Measurements from ENCODE around the gene ZDHHC11. TPM values are rescaled to one million over a fixed set of nuclear protein-coding genes. Genes with fewer than 3 reads are reported as not detected.
"Not testable (repeated sequence)": the region's sequence is repeated elsewhere in the genome, so short reads cannot be mapped to it uniquely, and the experiment has no call there.

The ZDHHC11 gene
- polyA plus RNA-seq, 4 donors, result 3.7 to 11.1 (median 7.5) TPM

DNA sequence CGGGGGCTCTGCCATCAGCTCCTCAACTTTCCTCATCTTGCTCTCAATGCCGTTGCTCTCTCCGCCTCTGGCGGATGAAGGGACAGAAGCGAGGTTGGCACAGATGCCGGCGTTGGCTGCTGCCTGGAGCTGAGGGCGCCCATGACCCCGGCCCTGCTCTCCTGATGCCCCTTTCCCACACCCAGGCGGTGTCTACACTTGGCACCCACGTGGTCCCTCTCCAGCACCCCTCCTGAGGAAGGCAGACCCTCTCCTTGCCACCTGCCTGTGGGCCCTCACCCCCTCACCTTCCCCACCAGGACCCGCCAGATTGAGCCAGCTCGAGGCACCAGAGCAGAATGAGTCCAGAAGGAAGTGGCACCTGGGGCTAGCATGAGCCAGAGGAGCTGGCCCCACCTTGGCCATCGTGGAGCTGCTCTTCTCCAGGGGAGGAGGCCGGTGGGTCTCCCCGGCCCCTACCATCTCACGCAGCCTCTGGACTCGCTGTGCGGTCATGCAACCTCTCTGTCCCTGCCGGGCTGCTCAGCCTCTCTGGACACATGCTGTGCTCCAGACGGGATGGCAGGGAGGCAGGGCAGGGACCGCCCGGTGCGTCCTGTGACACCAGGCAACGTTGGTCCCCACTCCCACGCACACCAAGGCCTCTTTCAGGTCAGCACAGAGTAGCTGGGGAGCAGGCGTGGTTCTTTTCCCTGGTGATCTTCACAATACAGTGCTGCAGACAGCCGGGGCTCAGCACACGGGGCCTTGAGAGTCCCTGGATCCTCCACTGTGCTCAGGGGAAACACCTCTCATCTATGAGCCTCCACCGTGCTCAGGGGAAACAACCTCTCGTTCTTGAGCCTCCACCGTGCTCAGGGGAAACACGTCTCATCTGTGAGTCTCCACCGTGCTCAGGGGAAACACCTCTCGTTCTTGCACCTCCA, 4.8 kb downstream of the ZDHHC11 start:
- not testable (repeated sequence) for DNase-seq (ENCODE audit: low read depth in 4 of 4, low spot score in 2 of 4)

DNA sequence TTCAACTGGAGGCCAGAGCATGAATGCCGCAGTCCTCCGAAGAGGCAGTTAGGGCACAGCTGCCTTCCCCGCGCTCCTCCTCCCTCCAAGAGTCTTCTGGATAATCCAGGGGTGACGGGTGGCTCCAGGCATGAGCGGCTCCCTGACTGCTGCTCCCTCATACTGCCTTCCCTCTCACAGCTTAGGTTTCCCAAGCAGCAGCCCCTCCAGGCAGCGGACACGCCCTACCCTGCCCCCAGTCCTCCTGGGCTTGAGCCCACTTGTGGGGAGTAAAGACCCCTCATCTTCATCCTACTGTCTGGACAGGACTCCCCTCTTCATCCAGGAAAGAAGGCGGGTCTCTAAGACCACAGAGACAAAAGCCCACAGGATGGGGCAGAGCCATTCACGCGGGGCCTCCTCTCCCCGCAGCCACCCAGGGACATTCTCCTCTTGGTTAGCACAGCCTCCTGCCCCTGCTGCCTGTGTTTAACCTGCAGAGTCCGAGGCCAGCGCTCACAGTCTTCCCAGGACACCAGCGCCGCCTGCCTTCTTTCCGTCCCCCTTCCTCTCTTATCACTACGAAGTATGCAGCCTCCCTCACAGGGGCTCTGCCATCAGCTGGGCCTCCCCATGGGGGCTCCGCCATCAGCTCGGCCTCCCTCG, 5.6 kb downstream of the ZDHHC11 start:
- DNase-seq (ENCODE audit: low read depth in 4 of 4, low spot score in 2 of 4), result not testable (repeated sequence)

DNA sequence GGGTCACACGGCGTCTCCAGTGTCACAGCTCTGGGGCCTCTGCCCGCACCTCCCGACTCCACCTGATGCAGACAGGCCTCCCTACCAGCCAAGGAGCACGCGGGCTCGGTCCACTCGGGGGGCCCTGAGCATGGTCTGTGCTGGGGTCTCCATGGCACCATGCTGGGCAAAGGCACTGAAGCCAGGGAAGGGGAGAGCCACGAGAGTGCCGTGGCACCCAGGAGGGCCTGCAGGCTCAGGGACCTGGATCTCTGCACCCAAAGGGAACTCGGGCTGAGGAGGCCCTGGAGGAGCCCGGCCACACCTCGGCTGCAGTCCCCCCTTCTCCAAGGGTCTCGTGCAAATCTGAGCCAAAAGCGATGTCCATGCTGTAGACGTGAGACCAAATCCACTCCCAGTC, 6.4 kb downstream of the ZDHHC11 start:
- not testable (repeated sequence) for DNase-seq (ENCODE audit: low read depth in 4 of 4, low spot score in 2 of 4)

DNA sequence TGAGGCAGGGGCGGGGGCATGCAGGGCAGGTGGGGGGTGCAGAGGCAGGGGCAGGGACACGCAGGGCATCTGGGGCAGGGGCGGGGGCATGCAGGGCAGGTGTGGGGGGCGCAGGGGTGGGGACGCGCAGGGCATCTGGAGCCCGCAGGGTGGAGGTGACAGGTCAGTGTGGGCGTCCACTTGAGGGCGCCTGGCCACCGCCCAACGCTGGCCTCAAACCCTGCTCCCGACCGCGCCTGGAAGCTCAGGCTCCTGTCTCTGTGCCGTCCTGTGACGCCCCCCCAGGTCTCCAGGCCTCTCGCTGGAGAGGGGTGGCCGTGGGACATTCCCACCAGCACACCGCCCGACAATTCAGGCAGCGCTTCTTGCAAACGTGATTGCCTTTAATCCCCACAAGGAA, 6.9 kb downstream of the ZDHHC11 start:
- not testable (repeated sequence) for DNase-seq (ENCODE audit: low read depth in 4 of 4, low spot score in 2 of 4)

DNA sequence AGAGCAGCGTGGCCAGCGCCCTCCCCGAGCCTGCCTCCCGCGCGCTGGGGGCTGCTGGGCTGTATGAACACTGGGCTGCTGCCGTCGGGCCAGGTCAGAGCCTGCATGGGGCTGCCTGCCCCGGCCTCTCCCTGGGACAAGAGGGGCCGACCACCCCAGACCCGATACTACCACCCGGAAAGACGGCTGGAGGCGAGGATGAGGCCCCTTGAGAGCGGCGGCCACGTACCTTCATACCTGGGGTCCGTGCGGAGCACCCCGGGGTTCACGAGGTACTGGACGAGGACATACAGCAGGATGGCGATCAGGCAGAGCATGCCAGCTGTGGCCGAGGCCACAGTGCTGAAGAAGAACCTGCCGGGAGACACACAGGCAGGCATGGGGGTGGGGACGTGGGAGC, 7.4 kb downstream of the ZDHHC11 start:
- not testable (repeated sequence) for DNase-seq (ENCODE audit: low read depth in 4 of 4, low spot score in 2 of 4)

DNA sequence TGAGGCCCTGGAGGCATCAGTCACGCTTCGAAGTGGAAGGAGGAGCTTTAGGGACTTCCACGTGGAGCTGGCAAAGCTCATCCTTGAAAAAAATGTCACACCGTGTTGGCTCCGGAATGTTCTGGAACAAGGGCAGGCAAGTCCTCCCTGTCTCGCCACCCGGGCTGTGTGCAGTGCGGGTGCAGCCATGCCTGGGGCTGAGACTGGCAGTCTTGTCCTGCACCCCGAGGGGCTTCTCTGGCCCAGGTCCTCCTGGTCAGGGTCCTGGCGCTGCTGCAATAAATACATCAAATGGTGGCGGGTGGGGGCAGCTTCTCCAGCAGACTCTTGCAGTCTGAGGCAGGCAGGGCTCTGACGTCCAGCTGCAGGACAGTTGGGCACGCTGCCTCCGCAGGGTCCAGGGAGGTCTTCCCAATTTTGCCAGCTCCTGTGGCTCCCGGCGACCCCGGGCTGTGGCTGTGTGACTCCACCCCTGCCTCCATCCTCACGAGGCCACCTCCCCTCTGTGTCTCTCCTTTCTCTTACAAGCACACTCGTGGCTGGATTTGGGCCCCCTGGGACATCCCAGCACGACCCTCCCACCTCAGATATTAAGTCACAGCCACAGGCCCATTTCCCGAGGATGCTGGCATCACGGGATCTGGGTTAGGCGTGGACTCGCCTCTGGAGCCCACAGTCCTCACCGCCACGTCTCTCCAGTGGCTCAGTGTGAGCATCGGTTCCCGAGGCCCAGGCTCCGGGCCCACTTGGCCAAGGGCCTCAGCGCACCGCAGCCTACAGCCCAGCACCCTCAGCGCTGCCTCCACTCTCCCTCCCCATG, 8.2 kb downstream of the ZDHHC11 start:
- DNase-seq (ENCODE audit: low read depth in 4 of 4, low spot score in 2 of 4), result not testable (repeated sequence)

DNA sequence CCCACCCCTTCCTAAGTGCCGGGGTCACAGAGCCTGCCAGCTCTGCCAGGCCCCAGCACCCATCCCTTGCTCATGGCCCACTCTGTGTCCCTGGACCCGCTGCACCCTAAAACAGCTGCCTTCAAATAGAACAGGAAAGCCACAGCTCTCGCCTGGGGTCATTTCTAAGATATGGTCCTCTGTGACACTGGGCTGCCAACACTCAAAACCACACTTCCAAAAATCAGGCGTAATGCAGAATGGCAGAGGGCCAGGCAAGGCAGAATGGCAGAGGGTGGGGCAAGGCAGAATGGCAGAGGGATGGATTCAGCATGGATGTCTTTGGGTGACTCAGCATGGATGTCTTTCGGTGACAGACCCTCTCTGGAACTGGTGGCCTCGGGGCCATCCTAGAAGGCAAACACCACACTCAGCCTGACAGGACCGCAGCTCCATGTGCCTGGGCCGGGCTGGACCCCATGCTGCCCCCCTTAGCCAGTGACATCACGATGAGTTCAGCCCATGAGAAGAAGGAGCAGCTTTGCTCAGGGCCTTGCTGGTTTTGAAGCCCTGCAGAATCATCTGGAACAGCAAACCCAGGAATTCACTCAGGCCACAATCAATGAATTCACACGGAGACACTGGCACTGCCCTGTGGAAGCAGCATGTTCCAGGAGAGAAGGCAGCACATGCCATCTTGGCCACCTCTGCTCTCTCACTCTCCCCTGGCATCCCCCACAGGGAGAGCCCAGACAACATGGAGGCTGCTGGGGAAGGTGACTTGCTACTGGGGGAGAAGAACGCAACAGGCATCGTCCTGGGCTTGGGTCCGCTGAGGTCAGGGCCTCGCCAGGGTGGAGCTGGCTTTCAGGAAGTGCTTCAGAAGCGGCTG, 9.0 kb downstream of the ZDHHC11 start:
- not testable (repeated sequence) for DNase-seq (ENCODE audit: low read depth in 4 of 4, low spot score in 2 of 4)

DNA sequence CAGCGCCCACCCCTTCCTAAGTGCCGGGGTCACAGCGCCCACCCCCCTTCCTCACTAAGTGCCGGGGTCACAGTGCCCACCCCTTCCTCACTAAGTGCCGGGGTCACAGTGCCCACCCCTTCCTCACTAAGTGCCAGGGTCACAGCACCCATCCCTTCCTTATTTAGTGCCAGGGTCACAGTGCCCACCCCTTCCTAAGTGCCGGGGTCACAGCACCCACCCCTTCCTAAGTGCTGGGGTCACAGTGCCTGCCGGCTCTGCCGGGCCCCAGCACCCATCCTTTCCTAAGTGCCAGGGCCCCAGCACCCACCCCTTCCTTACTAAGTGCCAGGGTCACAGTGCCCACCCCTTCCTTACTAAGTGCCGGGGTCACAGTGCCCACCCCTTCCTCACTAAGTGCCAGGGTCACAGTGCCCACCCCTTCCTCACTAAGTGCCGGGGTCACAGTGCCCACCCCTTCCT, 9.8 kb downstream of the ZDHHC11 start:
- not testable (repeated sequence) for DNase-seq (ENCODE audit: low read depth in 4 of 4, low spot score in 2 of 4)

DNA sequence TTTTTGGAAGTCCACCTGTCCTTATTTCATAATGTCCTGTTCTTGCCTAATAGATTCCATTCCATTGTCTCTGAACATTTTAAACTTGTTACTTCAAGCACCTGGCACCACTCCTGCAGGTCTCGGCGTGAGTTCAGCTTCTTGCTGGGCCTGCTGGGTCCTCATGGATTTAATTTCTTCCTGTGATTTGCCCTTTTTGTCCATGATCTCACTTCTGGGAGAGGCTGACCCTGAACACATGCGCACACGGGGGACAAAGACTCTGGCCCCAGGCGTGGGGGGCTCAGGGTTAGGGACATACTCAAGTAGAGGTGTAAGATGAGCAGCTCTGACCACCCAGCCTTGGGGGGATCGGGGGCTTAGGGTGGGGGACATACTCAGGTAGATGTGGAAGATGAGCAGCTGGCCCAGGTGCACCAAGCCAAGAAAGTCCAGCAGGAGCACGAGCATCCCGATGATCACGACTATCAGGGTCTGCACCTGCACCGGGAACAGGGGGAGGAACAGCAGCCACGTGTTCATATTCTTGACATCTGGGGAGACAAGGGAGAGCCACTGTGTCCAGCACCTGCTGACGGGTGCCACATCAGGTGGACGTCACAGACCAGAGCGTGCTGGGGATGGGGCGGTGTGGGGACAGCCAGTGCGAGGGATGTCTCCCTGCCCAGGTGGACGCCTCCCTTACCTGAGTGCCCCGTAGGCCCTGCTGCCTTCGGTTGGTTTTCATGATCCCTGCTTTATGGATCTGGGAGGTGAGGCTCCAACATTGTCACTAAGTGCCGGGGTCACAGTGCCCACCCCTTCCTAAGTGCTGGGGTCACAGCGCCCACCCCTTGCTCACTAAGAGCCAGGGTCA, 10.4 kb downstream of the ZDHHC11 start:
- DNase-seq (ENCODE audit: low read depth in 4 of 4, low spot score in 2 of 4), result not testable (repeated sequence)

DNA sequence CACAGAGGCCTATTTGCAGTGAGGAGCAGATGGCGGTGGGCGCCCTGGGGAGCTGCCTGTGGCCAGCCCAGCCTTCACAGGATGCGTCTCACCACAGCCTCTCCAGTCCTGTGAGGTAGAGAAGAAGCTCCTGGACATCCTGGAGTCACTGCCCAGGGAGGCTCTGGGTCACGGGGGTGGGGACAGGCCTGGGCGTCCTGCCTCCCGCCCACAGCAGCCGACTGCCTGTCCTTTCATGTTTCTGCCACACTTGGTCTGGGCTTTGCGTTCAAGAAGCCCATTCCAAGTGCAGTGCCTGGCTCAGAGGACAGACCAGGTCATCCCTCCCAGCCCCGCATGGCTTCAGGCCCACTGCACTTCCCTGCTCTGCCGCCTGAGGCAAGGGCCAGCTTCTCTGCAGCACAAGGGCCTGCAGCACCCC, 12.3 kb downstream of the ZDHHC11 start:
- not testable (repeated sequence) for DNase-seq (ENCODE audit: low read depth in 4 of 4, low spot score in 2 of 4)

DNA sequence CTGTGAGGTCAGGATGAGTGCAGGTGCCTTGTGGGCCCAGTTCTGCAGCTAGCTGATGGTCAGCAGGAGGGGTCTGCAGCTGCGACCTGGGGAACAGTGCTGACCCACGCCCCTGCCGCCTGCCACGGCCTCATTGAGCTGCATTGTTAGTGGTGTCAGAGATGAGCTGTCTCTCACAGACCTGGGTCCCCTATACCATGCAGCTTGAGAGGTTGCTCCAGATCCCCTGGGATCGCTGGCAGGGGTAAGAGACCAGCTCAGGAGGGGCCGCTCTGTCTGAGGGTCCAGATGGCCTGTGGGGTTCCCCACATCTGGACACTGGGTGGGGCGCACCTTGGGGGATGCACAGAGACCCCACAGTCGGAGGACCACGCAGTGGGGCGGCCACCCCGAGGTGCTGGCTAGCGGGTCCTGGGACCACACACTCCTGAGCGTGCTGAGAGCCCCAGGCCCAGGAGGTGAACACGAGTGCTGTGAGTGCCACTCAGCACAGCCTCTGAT, 13.1 kb downstream of the ZDHHC11 start:
- DNase-seq (ENCODE audit: low read depth in 4 of 4, low spot score in 2 of 4), result not testable (repeated sequence)

DNA sequence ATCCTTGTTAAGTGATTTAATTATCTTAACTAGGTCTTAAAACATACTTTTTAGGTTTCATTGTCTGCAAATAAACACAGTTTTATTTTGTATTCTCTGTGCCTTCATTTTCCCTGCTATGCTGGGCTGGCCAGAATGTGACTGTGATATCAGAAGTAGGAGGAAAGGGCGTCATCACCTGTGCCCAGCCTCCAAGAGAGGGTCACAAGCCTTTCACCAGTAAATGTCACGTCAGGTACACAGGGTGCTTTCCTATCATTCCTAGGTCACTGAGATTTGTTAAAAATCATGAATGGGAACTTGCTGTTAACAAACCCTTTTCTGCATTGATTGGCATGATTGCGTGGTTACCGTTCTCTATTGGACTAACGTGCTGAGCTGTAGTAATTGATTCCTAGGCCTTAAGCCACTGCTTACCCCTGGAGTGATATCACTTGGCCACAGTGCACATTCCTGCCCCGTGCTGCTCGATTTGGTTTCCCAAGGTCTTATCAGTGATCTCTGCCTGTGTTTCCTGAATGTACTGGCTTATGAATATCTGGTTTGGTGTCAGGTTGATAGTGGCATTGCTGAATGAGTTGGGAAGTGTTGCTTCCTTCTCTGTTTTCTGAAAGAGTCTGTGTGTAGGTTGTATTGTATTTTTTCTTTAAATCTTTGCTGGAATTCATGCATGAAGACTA, 14.7 kb downstream of the ZDHHC11 start:
- DNase-seq (ENCODE audit: low read depth in 4 of 4, low spot score in 2 of 4), result not testable (repeated sequence)

DNA sequence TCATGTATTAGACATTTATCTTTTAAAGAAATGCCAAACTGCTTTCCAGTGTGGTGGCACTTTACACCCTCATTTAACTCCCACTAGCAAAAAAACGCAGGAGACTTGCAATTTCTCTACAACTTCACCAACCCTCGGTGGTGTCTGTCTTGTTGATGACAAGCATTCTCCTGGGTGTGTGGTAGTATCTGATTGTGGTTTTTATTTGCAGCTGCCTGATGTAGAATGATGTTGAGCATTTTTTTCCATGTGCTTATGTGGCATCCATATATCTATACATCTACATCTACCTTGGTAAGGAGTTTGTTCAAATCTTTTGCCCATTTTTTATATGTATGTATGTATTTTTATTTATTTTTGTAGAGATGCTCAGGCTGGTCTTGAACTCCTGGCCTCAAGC, 16.8 kb downstream of the ZDHHC11 start:
- DNase-seq (ENCODE audit: low read depth in 4 of 4, low spot score in 2 of 4), result not testable (repeated sequence)

DNA sequence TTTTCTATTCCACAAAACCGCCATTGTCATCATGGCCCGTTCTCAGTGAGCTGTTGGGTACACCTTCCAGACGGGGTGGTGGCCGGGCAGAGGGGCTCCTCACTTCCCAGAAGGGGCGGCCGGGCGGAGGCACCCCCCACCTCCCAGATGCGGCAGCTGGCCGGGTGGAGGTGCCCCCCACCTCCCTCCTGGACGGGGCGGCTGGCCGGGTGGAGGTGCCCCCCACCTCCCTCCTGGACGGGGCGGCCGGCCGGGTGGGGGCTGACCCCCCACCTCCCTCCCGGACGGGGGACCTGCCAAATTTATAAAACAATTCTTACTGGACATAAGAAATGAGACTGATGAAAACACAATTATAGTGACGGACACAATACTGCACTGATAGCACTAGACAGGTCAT, 22.6 kb downstream of the ZDHHC11 start:
- not testable (repeated sequence) for DNase-seq (ENCODE audit: low read depth in 4 of 4, low spot score in 2 of 4)

DNA sequence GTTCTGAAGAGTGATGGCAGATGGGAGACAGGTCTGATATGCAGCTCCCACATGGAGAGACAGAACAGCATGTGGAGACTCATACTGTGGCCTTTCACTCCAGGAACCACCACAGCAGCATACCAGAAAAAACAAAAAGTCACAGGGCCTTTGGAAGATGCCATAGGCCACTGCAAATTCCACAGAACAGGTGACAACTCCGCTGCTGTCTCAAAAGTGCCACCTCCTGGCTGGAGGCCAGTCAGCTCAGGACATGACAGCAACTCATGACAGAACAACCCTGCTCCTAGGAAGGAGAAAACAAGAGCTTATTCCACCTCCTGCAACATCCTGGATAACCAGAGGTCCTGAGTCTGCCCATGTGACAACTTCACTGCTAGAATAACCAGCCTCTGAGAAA, 25.2 kb downstream of the ZDHHC11 start:
- DNase-seq (ENCODE audit: low read depth in 4 of 4, low spot score in 2 of 4), result not testable (repeated sequence)

DNA sequence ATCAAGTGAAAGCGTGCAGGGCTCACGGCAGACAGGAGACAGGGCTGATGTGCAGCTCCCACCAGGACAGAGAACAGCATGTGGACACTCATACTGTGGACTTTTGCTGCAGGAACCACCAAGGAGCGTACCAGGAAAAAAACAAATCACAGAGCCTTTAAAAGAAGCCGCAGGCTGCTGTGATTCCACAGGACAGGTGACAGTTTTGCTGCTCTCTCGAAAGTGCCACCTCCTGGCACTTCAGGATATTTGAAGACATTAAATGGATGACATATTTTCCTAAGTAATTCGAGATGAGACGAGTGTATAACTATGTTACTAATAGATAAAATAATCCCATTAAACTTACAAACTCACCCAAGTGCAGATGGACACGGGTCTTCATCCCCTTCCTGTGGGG, 29.3 kb downstream of the ZDHHC11 start:
- no peak for DNase-seq (ENCODE audit: low read depth in 4 of 4, low spot score in 2 of 4)

DNA sequence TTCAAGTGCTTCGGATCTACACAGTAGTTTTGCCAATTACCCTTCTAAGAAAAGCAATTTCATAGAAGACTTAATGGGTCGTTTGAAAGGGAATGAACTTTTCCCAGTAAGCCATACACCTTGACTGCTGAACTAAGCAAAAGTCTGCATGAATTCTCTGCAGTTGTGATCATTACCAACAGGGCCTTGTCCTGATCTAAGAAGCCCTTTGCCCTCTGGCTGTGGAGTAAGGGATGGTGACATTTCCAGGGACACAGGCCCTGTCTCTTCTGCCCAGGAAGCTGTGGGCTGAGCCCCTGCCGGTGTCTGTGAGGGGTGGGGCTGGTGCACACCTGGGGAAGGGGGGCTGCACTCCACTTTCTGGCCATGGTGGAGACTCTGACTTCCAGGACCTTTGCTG, 30.5 kb downstream of the ZDHHC11 start:
- DNase-seq (ENCODE audit: low read depth in 4 of 4, low spot score in 2 of 4), result no peak

DNA sequence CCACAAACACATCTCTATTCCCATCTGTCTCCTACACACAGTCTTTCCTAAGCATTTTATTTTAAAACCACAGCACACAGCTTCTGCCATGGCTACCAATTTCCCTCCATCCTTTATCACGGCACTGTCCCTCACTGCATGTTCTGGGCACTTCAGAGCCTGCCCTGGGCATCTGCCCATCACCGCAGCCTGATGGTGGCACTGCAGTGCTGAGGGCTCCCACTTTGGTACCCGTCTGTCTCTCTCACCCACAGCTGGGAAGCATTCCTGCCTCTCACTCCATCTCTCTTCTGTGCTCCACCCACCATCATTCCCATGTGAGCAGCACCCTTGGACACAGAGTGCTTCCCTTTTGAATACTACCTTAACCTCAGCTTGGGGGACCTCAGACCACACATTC, 31.7 kb downstream of the ZDHHC11 start:
- no peak for DNase-seq (ENCODE audit: low read depth in 4 of 4, low spot score in 2 of 4)

Data from left renal cortex interstitium (tissue), 4 donors.